K562 (cell line): ENCODE data around the gene COL26A1. TPM values are rescaled to one million over a fixed set of nuclear protein-coding genes. Genes with fewer than 3 reads are reported as not detected.

ENCODE experiments used
- ATAC-seq: fragments of 200-7000 bp; cut with Tn5 transposase; 3 replicates; pipeline ENCODE4 v1.9.1; 2020; ENCODE audit warnings: moderate library complexity
- BruUV-seq: library from RNA; stranded (reverse); fragments of 400-500 nt; replicated peaks from 2 replicates; lab custom pipeline; 2021; lab: Mats Ljungman, UMichigan
- CTCF ChIA-PET: fragments of 300-600 bp; formaldehyde crosslinking; extraction: SDS; loops from one replicate; lab custom pipeline; 2021; ENCODE audit warnings: low intra/inter-chr PET ratio; lab: Yijun Ruan, JAX
- POLR2A ChIA-PET: fragments of 300-600, 350-650 bp; sonication (Branson Sonifier 250); formaldehyde crosslinking; extraction: SDS; loops from one replicate; lab custom pipeline; 2021; ENCODE audit warnings: antibody characterized with exemption, inconsistent platforms; lab: Yijun Ruan, JAX
- DNase-seq, 4 experiments: peaks; one replicate each; pipeline versions ENCODE4 v3.0.0 to v3.0.0-alpha.2; 2011 to 2018; ENCODE audit warnings: low spot score in 3 of 4, mixed read lengths in 3 of 4; ENCODE audit errors: extremely low read depth in 1 of 4
- FAIRE-seq: peaks from 2 replicates; lab custom pipeline; 2011; peaks lifted over from hg19 to GRCh38; lab: Jason Lieb, UNC
- H2AFZ ChIP-seq: 2 replicates; pipeline ENCODE4 v1.6.0; 2011; ENCODE audit warnings: low read depth, low read length, control low read depth, inconsistent platforms
- H3K27ac ChIP-seq: fragments of 200-600 bp; 3 replicates; pipeline ENCODE4 v1.8.0; 2011; ENCODE audit warnings: low read depth, mild to moderate bottlenecking, control low read depth, inconsistent platforms, low read length, moderate library complexity, mixed read lengths; ENCODE audit errors: extremely low read depth
- H3K27me3 ChIP-seq, 2 experiments: fragments of 300-600 bp in 1 of 2; 2 replicates in 1 of 2; 3 replicates in 1 of 2; pipeline versions ENCODE4 v1.6.0 to v1.8.0; 2011; ENCODE audit warnings: inconsistent platforms in 2 of 2, low read length in 2 of 2, mild to moderate bottlenecking in 1 of 2, mixed read lengths in 1 of 2, moderate library complexity in 1 of 2; ENCODE audit not compliant: control insufficient read depth in 2 of 2, insufficient read depth in 2 of 2
- H3K36me3 ChIP-seq: fragments of 300-600 bp; 3 replicates; pipeline ENCODE4 v1.8.0; 2011; ENCODE audit warnings: mild to moderate bottlenecking, low read length, inconsistent platforms; ENCODE audit not compliant: control insufficient read depth, insufficient read depth
- H3K4me1 ChIP-seq, 2 experiments: fragments of 200-600 bp in 1 of 2; replicated peaks in 1 of 2; 2 replicates in 1 of 2; 3 replicates in 1 of 2; pipeline versions ENCODE4 v1.5.1 to v1.8.0; 2011; ENCODE audit warnings: inconsistent platforms in 2 of 2, low read length in 2 of 2, mild to moderate bottlenecking in 1 of 2, mixed read lengths in 1 of 2, moderate library complexity in 1 of 2; ENCODE audit not compliant: control insufficient read depth in 2 of 2, insufficient read depth in 2 of 2
- H3K4me2 ChIP-seq: 2 replicates; pipeline ENCODE4 v1.6.1; 2011; ENCODE audit warnings: low read length, control low read depth, inconsistent platforms, mixed read lengths; ENCODE audit not compliant: insufficient read depth
- H3K4me3 ChIP-seq: fragments of 200-600 bp; sonication (generic), shearing (Covaris generic); 2 replicates; pipeline ENCODE4 v1.5.1; 2016; ENCODE audit warnings: control low read depth, inconsistent platforms
- H3K79me2 ChIP-seq: fragments of 200-600 bp; 3 replicates; pipeline ENCODE4 v1.8.0; 2011; ENCODE audit warnings: low read length, inconsistent platforms; ENCODE audit not compliant: control insufficient read depth, insufficient read depth
- H3K9ac ChIP-seq, 2 experiments: 2 replicates each; pipeline versions ENCODE4 v1.6.0 to v1.6.1; 2011; ENCODE audit warnings: low read depth in 2 of 2, low read length in 2 of 2, control low read depth in 1 of 2, inconsistent platforms in 1 of 2, mild to moderate bottlenecking in 1 of 2, mixed read lengths in 1 of 2; ENCODE audit not compliant: insufficient read depth in 1 of 2
- H3K9me1 ChIP-seq: one replicate; pipeline ENCODE4 v1.6.0; 2011; ENCODE audit warnings: inconsistent platforms, mild to moderate bottlenecking, low read length, moderate library complexity; ENCODE audit not compliant: control insufficient read depth, insufficient read depth
- H3K9me3 ChIP-seq: replicated peaks from 2 replicates; pipeline ENCODE4 v1.5.1; 2011; ENCODE audit warnings: low read depth, low read length, inconsistent platforms; ENCODE audit not compliant: control insufficient read depth, insufficient read depth
- H4K20me1 ChIP-seq: replicated peaks from 2 replicates; pipeline ENCODE4 v1.6.1; 2011; ENCODE audit warnings: low read length, inconsistent platforms, mixed read lengths; ENCODE audit not compliant: control insufficient read depth, insufficient read depth
- ARID3A ChIP-seq: IDR thresholded peaks from 2 replicates; pipeline ENCODE4 v1.6.1; 2012; ENCODE audit warnings: low read depth, low read length, improper control_type of control experiment, borderline replicate concordance
- COPS2 ChIP-seq: fragments of 450-650 bp; conservative IDR thresholded peaks from 2 replicates; pipeline ENCODE4 v1.6.1; 2016; ENCODE audit warnings: mild to moderate bottlenecking, moderate library complexity
- CREBBP ChIP-seq: IDR thresholded peaks from one replicate; pipeline ENCODE4 v1.6.1; 2012; ENCODE audit warnings: low read depth, mild to moderate bottlenecking, control low read depth, inconsistent platforms, low read length
- ILF3 ChIP-seq: fragments of 450-650 bp; IDR thresholded peaks from 2 replicates; pipeline ENCODE4 v1.6.1; 2018; ENCODE audit warnings: antibody characterized with exemption, mild to moderate bottlenecking, moderate library complexity, borderline replicate concordance
- KDM2B ChIP-seq: fragments of 250-450 bp; sonication (Bioruptor Pico); IDR thresholded peaks from 2 replicates; pipeline ENCODE4 v1.8.0; 2021; ENCODE audit warnings: mild to moderate bottlenecking, moderate library complexity
- KHSRP ChIP-seq: fragments of 450-650 bp; IDR thresholded peaks from 2 replicates; pipeline ENCODE4 v1.6.1; 2017
- MYC ChIP-seq, 2 experiments: fragments of 250-450 bp in 1 of 2; sonication (Bioruptor Pico) in 1 of 2; IDR thresholded peaks; 2 replicates each; pipeline versions ENCODE4 v1.5.1 to v1.6.1; 2012 to 2021; ENCODE audit warnings: low read depth in 2 of 2, borderline replicate concordance in 1 of 2, improper control_type of control experiment in 1 of 2, low read length in 1 of 2, mild to moderate bottlenecking in 1 of 2, moderate library complexity in 1 of 2
- POLR2A ChIP-seq: fragments of 450-650 bp; conservative IDR thresholded peaks from 2 replicates; pipeline ENCODE4 v1.6.1; 2016
- POLR2AphosphoS2 ChIP-seq: IDR thresholded peaks from 2 replicates; pipeline ENCODE4 v1.6.1; 2012; ENCODE audit warnings: low read length, improper control_type of control experiment
- TBL1XR1 ChIP-seq, 2 experiments: IDR thresholded peaks; 2 replicates each; pipeline ENCODE4 v1.6.1; 2012; ENCODE audit warnings: improper control_type of control experiment in 2 of 2, low read length in 2 of 2, mild to moderate bottlenecking in 1 of 2
- TEAD2 ChIP-seq: fragments of 450-650 bp; IDR thresholded peaks from 2 replicates; pipeline ENCODE4 v1.6.1; 2016; ENCODE audit warnings: missing genetic modification characterization, control low read depth, missing compliant biosample characterization
- ZFP91 ChIP-seq: sonication (generic); formaldehyde crosslinking; IDR thresholded peaks from 2 replicates; pipeline ENCODE4 v1.8.0; 2022; ENCODE audit warnings: mild to moderate bottlenecking, missing genetic modification reagents
- ZNF12 ChIP-seq: sonication (generic); formaldehyde crosslinking; IDR thresholded peaks from 2 replicates; pipeline ENCODE4 v1.4.0; 2020; ENCODE audit warnings: mild to moderate bottlenecking, missing genetic modification reagents
- ZNF639 ChIP-seq, 2 experiments: fragments of 200-800 bp in 1 of 2; sonication (Bioruptor generic) in 1 of 2; sonication (generic) in 1 of 2; formaldehyde crosslinking in 1 of 2; IDR thresholded peaks in 1 of 2; conservative IDR thresholded peaks in 1 of 2; 2 replicates each; pipeline versions ENCODE4 v1.5.0 to v1.6.1; 2016 to 2020; ENCODE audit warnings: missing compliant biosample characterization in 1 of 2, missing genetic modification characterization in 1 of 2, missing genetic modification reagents in 1 of 2
- WGBS: fragments of 100-300 bp; shearing (Covaris generic); methylation state at CpG from one replicate; pipeline ENCODE4 v1.1.6; 2016; ENCODE audit warnings: low coverage, mixed read lengths; ENCODE audit not compliant: insufficient coverage; ENCODE audit errors: missing lambda C conversion rate; 5-methylcytosine and 5-hydroxymethylcytosine counted together
- in situ Hi-C: fragments of 300-500 bp; cut with MboI; formaldehyde crosslinking; loops from 4 replicates; pipeline ENCODE4 v1.15.0; 2018; ENCODE audit warnings: inconsistent platforms, mixed read lengths
- intact Hi-C: fragments of 100-400 bp; cut with micrococcal nuclease; formaldehyde crosslinking; loops from 2 replicates; pipeline ENCODE4 v1.14.2; 2022
- polyA plus RNA-seq, 8 experiments: library from polyadenylated mRNA; depleted of rRNA in 4 of 8; stranded (reverse) in 5 of 8; unstranded in 3 of 8; fragments of >200 nt; fragmentation: Nextera tagmentation in 2 of 8; fragmentation: Illumina TruSeq in 1 of 8; extraction: Ambion mirVana in 2 of 8; extraction: Trizol in 1 of 8; gene quantifications; 2 replicates each; pipeline versions ENCODE4 v1.2.1 to v1.2.3, GENCODE V29; 2011 to 2014; ENCODE audit warnings: inconsistent platforms in 1 of 8, missing spikeins in 1 of 8
- total RNA-seq, 7 experiments: library from RNA; depleted of rRNA in 6 of 7; stranded (reverse); fragments of >200 nt in 6 of 7; fragmentation: Illumina TruSeq in 2 of 7; extraction: Trizol in 2 of 7; gene quantifications; 2 replicates each; pipeline versions ENCODE4 v1.2.1 to v1.2.3, GENCODE V29; 2011 to 2021; ENCODE audit warnings: low replicate concordance in 1 of 7

Gene COL26A1
- total and polyA plus RNA-seq, 9 of the 15 experiments (the other 6 are each of a cell fraction or from before 2014, with no cell fraction given), result 0.04 to 0.39 (median 0.07) TPM; not detected in 5

- TF ChIP-seq KDM2B (CRISPR knock-in tag), result no peak
- TF ChIP-seq ZFP91, result no peak
- no peak for TF ChIP-seq MYC (IDR thresholded peaks at IDR 0.05; ENCODE audit: low read depth, low read length)
- TF ChIP-seq MYC (CRISPR knock-in tag; IDR thresholded peaks at IDR 0.05; ENCODE audit: borderline replicate concordance, low read depth), result no peak
- TF ChIP-seq POLR2A, result no peak
- no peak for TF ChIP-seq TEAD2
- no peak for TF ChIP-seq ZNF12 (CRISPR knock-in tag)
- no peak for TF ChIP-seq ILF3
- TF ChIP-seq COPS2, result no peak
- no peak for TF ChIP-seq KHSRP
- TF ChIP-seq ARID3A, result no peak
- no peak for TF ChIP-seq ZNF639 (CRISPR knock-in tag; conservative IDR thresholded peaks at IDR 0.05 in 1 of 2, IDR thresholded peaks at IDR 0.05 in 1 of 2)
- no peak for TF ChIP-seq POLR2AphosphoS2
- no peak for TF ChIP-seq TBL1XR1 (IDR thresholded peaks at IDR 0.05; ENCODE audit: low read length in 2 of 2)
- TF ChIP-seq CREBBP, result no peak
- no peaks in the 10 kb centered on the region; the same call in 1 of the 2 replicates for H4K20me1 ChIP-seq
- no peak overlapping the region for H3K9ac ChIP-seq
- no peaks in the 10 kb centered on the region for H3K36me3 ChIP-seq
- no peak for ATAC-seq
- FAIRE-seq, result no peak
- BruUV-seq, result no TSS peak
- WGBS, result 7% methylated on average over 1 of the region's 1 CpG
- ChIA-PET POLR2A (interaction anchor here (0.6 kb wide), 1 partner anchor 661 kb away, joined by 3 read pairs; no protein-coding TSS in a partner anchor), CTCF (interaction anchor here (1.0 kb wide), 1 partner anchor 140 kb away, joined by 3 read pairs; no protein-coding TSS in a partner anchor)
- H3K9me1 ChIP-seq, result no peaks in the 10 kb centered on the region
- in situ Hi-C loops (no loop called here), intact Hi-C loops (loop anchor here (10.0 kb wide), 1 partner anchor 47 kb away; no protein-coding TSS in a partner anchor)
- no peaks in the 10 kb centered on the region for H3K79me2 ChIP-seq
- H2AFZ ChIP-seq, result no peak overlapping the region
- H3K4me3 ChIP-seq, result no peak overlapping the region
- no peak overlapping the region for H3K27ac ChIP-seq
- H3K4me2 ChIP-seq, result no peak overlapping the region
- DNase-seq, result no peak
- no peaks in the 10 kb centered on the region for H3K9me3 ChIP-seq
- peaks cover 0 to 9% of the 10 kb centered on the region in 2 experiments; a peak in 2 of 5 replicates for H3K4me1 ChIP-seq
- H3K27me3 ChIP-seq, result peaks cover 14 to 43% of the 10 kb centered on the region in 2 experiments; a peak in 3 of 5 replicates
These were observed 5.0 kb downstream of the COL26A1 start for GRCh38 chr7:101367676-101368075.
